Neural progenitor cell (in vitro differentiated cells): ENCODE results near the gene MOCOS.

ENCODE experiments used
- EZH2 ChIP-seq: fragments of 200-600 bp; sonication (generic); IDR thresholded peaks from 2 replicates; pipeline ENCODE4 v1.6.1; 2017; ENCODE audit warnings: antibody characterized with exemption, mild to moderate bottlenecking, moderate library complexity
- EZH2phosphoT487 ChIP-seq: fragments of 200-600 bp; sonication (generic); IDR thresholded peaks from 2 replicates; pipeline ENCODE4 v1.6.1; 2017; ENCODE audit warnings: antibody characterized with exemption
- TF ChIP-seq, protein P1 (sequence below): fragments of 200-600 bp; sonication (generic); IDR thresholded peaks from 2 replicates; pipeline ENCODE4 v1.5.1; 2017; ENCODE audit warnings: antibody characterized with exemption, mild to moderate bottlenecking

GRCh38 chr18:36297417-36298125 is 110.3 kb downstream of the MOCOS start, which contains the start of gene FHOD3:
- TF ChIP-seq, protein P1, sequence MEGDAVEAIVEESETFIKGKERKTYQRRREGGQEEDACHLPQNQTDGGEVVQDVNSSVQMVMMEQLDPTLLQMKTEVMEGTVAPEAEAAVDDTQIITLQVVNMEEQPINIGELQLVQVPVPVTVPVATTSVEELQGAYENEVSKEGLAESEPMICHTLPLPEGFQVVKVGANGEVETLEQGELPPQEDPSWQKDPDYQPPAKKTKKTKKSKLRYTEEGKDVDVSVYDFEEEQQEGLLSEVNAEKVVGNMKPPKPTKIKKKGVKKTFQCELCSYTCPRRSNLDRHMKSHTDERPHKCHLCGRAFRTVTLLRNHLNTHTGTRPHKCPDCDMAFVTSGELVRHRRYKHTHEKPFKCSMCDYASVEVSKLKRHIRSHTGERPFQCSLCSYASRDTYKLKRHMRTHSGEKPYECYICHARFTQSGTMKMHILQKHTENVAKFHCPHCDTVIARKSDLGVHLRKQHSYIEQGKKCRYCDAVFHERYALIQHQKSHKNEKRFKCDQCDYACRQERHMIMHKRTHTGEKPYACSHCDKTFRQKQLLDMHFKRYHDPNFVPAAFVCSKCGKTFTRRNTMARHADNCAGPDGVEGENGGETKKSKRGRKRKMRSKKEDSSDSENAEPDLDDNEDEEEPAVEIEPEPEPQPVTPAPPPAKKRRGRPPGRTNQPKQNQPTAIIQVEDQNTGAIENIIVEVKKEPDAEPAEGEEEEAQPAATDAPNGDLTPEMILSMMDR = no peak
- TF ChIP-seq EZH2 = no peak
- no peak for TF ChIP-seq EZH2phosphoT487
